HG02610 (cell line): ENCODE measurements around the gene AP1M1.
"Not testable (repeated sequence)": the region's sequence is repeated elsewhere in the genome, so short reads cannot be mapped to it uniquely, and the experiment has no call there.

Experiments
- ATAC-seq: cut with Tn5 transposase; IDR thresholded peaks from one replicate; pipeline ENCODE4 v1.9.1; 2021; ENCODE audit warnings: mild to moderate bottlenecking, moderate library complexity; ENCODE audit not compliant: unreplicated experiment

AP1M1 gene

GRCh38 chr19:16197622-16198369 lies at the start of gene AP1M1:
Gene AP1M1 (plus strand): TSS chr19:16197911. CDS start chr19:16198027, 116 bp downstream.
- peak; percentile 85 for ATAC-seq

DNA sequence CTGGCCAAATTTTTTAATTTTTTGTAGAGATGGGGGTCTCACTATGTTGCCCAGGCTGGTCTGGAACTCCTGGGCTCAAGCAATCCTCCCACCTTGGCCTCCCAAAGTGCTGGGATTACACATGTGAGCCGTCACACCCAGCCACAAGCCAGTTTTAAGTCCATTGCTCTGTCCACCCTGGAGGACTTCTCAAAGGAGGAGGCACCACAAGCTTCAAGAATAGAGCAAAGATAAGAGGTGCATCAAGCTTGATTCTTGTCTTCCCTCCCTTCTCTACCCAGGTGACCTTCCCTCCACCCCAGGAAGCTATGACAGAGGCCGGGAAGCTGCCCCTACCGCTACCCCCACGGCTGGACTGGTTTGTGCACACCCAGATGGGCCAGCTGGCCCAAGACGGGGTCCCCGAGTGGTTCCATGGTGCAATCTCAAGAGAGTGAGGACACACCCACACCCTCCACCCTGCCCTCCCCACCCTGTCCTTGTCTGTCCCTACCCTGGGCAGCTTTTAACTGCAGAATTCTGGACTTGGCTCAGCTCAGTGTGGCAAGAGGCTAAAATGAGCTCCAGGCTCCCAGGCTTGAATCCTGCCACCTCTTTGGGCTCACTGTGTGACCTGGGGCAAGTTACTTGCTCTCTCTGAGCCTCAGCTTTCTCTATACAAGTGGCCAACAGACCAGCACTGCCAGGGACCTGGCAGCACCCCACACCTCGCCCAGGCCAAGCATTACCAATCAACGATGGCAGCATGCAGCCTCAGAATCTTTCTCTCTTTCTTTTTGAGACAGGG lies 49.1 kb upstream of the AP1M1 start:
- ATAC-seq = no peak

- ATAC-seq = no peak
Measured at GRCh38 chr19:16153582-16154336, 44.0 kb upstream of the AP1M1 start.

- ATAC-seq = no peak
Measured at GRCh38 chr19:16154557-16154956, 43.2 kb upstream of the AP1M1 start.

DNA sequence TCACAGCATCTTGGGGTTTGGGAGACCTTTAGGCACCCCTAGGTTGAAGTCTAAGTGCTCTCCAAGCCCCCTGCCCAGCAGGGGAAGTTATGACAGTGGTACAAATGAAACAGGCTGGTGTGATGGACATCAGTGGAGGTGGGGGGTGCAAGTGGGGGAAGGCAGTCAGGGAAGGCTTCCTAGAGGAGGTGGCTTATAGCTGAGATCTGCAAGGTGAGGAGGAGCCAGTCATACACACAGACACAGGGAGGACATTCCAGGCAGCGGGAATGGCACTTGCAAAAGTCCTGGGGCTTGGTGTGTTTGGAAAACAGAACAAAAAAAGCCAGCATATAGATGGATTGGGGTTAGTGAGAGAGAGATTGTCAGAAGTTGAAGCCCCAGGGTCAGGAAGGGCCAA lies 42.6 kb upstream of the AP1M1 start:
- no peak for ATAC-seq

DNA sequence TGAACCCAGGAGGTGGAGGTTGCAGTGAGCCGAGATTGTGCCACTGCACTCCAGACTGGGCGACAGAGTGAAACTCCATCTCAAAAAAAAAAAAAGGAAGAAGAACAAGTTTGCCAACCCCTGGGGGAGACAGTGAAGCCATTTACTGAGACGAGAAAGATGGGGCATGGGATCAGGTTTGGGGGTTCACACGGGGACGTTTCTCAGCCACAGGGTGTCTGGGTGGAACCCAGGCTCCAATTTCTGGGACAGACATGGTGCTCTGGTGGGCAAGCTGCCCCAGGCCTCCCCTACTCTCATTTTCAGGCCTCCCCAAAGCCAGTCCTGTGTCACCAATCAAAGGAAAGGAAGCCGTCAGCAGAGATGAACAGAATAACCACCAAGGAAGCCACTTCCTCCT lies 40.8 kb upstream of the AP1M1 start:
- no peak for ATAC-seq

- no peak for ATAC-seq
Measured at GRCh38 chr19:16157601-16158000, 40.1 kb upstream of the AP1M1 start.

DNA sequence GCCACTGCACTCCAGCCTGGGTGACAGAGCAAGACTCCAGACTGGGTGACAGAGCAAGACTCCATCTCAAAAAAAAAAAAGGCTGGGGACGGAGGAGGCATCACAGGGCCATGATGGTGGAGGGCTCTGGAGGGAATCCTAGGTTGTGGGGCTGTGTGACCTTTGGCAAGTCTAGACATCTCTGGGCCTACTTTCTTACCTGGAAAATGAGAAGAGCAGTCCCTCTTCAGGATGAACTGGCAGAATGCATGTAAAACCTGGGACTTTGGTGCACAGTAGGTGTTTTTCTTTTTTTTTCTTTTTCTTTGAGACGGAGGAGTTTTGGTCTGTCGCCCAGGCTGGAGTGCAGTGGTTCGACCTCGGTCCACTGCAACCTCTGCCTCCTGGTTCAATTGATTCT lies 38.1 kb upstream of the AP1M1 start:
- ATAC-seq = no peak

- ATAC-seq = no peak
Measured at GRCh38 chr19:16160445-16160942, 37.2 kb upstream of the AP1M1 start.

- ATAC-seq = no peak
Measured at GRCh38 chr19:16160943-16161560, 36.7 kb upstream of the AP1M1 start.

DNA sequence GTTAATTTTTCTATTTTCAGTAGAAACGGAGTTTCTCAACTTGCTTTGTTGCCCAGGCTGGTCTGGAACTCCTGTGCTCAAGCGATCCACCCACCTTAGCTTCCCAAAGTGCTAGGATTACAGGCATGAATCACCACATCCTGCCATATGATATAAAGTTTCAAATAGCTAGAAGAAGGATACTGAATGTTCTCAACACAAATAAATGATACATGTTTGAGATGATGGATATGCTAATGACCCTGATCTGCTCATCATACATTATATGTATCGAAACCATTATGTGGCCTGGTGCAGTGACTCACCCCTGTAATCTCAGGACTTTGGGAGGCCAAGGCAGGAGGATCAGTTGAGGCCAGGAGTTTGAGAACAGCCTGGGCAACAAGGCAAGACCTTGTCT lies 35.9 kb upstream of the AP1M1 start:
- no peak for ATAC-seq

GRCh38 chr19:16164222-16164890 lies 33.4 kb upstream of the AP1M1 start:
- no peak for ATAC-seq

DNA sequence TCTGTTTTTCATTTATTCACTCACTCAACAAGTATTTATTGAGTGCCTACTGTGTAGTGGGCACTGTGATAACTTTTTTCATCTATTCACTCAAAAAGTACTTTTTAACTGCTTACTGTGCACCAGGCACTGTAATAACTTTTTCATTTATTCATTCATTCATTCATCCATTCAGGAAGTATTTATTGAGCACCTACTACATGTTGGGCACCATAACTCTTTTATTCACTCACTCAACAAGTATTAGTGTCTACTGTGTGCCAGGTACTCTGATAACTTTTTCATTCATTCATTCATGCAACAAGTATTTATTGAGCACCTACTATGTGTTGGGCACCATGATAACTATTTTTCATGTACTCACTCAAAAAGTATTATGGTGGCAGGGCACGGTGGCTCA lies 31.3 kb upstream of the AP1M1 start:
- no peak for ATAC-seq

GRCh38 chr19:16167055-16167454 lies 30.7 kb upstream of the AP1M1 start:
- no peak for ATAC-seq

- ATAC-seq = no peak
Measured at GRCh38 chr19:16168465-16169081, 29.1 kb upstream of the AP1M1 start.

DNA sequence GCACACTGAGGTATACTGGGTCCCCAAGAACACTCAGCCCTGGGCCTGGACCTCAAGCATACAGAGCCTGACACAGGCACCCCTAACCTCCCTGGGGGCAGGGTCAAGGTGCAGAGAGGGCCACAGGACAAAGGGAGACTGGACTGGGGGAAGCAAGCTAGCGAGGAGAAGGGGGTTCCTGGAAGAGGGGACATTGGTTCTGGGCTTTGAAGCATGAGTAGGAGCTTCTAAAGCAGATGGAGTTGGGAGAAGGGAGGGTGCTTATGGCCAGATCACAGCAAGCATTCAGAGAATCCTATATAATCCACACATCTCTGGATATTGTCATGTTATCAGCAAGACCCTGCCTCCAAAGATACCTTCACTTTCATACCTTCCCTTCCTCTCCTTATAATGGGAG lies 27.6 kb upstream of the AP1M1 start:
- no peak for ATAC-seq

DNA sequence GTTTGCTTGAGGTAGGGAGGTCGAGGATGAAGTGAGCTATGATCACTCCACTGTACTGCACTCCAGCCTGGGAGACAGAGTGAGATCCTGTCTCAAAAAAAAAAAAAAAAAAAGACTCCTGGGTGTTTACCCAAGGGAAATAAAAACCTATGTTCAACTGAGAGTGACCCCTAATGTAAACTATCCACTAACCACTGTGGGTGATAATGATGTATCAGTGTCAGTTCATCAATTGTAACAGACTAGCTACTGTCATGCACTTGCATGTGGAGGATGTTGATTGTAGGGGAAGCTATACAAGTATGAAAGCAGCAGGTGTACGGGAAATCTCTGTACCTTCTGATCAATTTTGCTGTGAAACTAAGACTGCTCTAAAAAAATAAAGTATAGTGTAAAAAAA lies 21.8 kb upstream of the AP1M1 start:
- ATAC-seq = no peak

DNA sequence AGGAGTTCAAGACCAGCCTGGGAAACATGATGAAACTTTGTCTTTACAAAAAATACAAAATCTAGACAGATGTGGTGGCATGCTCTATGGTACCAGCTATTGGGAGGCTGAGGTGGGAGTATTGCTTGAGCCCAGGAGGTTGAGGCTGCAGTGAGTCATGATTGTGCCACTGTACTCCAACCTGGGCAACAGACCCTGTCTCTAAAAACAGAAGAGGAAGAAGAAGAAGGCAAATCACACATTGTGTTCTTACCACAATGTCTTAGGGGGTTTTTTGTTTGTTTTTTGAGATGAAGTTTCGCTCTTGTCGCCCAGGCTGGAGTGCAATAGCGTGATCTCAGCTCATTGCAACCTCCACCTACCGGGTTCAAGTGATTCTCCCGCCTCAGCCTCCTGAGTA lies 18.8 kb upstream of the AP1M1 start:
- ATAC-seq = not testable (repeated sequence)

DNA sequence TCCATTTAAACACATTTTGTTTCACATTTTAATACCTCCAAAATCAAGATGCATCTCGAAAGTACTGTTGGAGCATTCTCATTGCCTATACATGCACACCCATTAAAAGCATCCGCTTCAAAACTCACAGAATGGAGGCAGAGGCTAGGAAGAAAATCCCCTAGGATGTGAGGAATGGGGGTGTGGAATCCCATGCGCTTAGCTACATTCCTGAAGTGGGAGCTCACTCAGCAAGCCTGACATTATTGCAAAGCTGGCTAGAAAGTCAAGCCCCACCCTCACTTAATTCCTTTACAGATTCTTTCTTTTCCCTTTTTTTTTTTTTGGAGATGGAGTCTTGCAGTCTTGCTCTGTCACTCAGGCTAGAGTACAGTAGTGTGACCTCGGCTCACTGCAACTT lies 17.1 kb upstream of the AP1M1 start:
- no peak for ATAC-seq

DNA sequence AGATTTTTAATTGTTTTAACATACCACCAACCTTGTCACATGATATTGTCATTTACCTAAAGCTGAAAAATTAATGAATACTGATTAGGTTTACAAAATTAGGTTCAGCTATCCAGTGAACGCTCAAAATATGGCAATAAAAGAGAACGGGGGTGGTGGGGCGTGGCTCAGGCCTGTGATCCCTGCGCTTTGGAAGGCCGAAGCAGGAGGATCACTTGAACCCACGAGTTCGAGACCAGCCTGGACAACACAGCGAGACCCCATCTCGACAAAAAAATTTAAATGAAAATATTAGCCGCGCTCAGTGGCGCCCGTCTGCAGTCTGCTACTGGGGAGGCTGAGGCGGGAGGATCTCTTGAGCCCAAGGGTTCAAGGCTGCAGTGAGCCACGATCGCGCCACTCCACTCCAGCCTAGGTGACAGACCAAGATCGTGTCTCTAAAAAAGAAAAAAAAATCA lies 13.0 kb upstream of the AP1M1 start:
- no peak for ATAC-seq
